Measurements from ENCODE around the gene AIFM2.
"Not testable (repeated sequence)": the region's sequence is repeated elsewhere in the genome, so short reads cannot be mapped to it uniquely, and the experiment has no call there.

- TF ChIP-seq CTCF (IDR thresholded peaks at IDR 0.05); PBX3 (IDR thresholded peaks at IDR 0.05); POLR2A (IDR thresholded peaks at IDR 0.05; ENCODE audit: low read length); MAX (IDR thresholded peaks at IDR 0.05); RARB (CRISPR knock-in tag; IDR thresholded peaks at IDR 0.05); SMC3 (IDR thresholded peaks at IDR 0.05); ELK1 (IDR thresholded peaks at IDR 0.05; ENCODE audit: low read depth, low read length): not testable (repeated sequence)
Observed at GRCh38 chr10:70080789-70081188, 51.8 kb downstream of the AIFM2 start.
